GM12873 (cell line): ENCODE data around the gene ZFHX3.

Experiments
- TF ChIP-seq, protein P1 (sequence below): IDR thresholded peaks from 2 replicates; pipeline ENCODE4 v1.5.1; 2012; ENCODE audit warnings: low read depth, mild to moderate bottlenecking, moderate library complexity, low read length, control low read depth; ENCODE audit not compliant: insufficient read depth; ENCODE audit errors: missing control alignments

Gene ZFHX3

DNA sequence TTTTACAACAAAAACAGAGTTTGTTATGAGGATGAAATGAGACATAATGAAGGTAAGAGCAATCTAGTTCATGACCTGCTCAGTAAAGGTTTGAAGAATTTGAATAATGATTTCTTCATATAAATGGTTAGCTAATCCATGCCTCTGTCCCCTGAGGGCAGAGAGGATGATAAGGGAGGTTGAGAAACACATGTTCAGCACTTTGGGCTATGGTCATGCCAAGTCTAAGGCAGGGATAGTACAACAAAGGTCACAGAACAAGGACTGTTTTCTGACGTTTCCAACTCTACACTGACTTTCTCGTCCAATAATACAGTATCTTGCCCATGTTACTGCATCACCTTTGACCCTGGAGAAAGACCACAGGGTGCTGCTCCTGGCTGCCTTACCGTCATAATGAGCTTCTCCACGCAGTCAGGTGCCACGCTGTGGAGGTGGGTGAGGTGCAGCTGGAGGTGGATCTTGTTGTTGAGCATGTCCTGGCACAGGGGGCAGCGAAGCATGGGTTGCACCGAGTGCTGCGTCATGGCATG, 236.7 kb downstream of the ZFHX3 start:
- TF ChIP-seq, protein P1, sequence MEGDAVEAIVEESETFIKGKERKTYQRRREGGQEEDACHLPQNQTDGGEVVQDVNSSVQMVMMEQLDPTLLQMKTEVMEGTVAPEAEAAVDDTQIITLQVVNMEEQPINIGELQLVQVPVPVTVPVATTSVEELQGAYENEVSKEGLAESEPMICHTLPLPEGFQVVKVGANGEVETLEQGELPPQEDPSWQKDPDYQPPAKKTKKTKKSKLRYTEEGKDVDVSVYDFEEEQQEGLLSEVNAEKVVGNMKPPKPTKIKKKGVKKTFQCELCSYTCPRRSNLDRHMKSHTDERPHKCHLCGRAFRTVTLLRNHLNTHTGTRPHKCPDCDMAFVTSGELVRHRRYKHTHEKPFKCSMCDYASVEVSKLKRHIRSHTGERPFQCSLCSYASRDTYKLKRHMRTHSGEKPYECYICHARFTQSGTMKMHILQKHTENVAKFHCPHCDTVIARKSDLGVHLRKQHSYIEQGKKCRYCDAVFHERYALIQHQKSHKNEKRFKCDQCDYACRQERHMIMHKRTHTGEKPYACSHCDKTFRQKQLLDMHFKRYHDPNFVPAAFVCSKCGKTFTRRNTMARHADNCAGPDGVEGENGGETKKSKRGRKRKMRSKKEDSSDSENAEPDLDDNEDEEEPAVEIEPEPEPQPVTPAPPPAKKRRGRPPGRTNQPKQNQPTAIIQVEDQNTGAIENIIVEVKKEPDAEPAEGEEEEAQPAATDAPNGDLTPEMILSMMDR: no peak

DNA sequence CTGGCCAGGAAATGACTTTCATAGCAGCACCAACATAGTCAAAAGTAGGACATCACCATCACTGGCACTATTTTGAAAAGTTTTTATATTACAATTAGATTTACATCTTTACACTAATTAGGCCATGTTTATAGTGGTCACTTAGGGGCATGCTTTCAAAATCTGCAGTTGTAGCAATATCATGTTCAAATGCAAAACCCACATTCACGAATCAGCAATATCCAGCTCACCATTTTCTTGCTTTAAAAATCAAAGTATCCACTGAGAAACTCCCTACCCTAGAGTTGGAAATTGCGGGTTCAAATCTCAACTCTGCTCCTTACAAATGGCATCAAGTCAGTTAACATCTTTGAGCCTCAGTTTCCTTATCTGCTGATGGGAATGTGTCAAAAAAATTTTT, 237.4 kb downstream of the ZFHX3 start:
- TF ChIP-seq, protein P1: no peak

DNA sequence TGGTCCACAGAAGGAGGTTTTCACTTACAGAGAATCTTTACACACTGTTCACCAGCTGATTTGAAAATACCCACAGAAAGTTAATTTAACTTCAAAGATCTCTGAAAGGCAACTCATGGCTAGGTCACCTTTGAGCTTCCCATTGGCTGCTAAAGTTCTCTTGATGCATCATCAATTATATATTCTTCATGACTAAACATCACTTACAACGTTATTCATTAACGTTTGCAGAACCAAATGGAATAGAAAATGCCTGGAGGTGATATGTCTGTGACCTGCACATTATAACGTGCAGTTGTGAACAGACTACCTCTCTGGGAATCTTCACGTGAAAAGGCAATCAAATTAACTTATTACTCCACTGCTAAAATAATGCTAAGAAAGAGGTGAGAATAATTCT, 238.5 kb downstream of the ZFHX3 start:
- TF ChIP-seq, protein P1: no peak

DNA sequence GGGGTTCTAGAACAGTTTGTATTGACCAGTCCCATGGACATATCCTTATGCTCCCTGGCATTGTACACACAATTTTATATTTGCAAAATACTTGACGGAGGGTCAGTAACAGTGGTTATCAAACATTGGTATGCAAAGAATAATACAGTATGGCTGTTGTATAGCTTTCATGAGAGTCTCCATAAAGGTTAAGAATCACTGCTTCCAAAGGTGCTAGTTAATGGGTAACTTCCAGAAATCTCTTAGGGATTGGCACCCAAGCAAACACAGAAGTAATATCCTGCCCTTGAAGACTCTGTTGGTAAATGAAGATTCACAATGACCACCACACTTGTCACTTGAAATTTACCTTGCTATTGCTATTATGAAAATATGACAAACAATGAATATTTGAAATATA, 239.2 kb downstream of the ZFHX3 start:
- TF ChIP-seq, protein P1: no peak

DNA sequence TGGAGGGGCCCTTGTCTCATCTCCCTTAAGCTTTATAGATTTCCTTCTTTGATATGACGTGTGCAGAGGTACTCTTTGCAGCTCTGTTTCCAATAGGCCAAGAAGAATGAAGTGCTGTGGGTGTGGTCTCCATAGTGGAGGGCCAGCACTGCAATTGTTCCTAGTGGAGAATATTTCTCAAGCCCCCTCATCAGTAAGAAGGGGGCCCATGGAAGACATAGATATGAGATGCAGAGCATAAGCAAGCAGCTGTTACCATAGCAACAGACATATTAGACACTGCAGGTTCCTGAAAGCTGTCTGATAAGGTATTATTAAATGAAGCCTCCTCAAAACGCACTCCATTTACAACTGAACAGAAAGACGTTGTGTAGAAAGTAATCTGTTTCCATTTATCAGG, 240.7 kb downstream of the ZFHX3 start:
- TF ChIP-seq, protein P1: no peak

DNA sequence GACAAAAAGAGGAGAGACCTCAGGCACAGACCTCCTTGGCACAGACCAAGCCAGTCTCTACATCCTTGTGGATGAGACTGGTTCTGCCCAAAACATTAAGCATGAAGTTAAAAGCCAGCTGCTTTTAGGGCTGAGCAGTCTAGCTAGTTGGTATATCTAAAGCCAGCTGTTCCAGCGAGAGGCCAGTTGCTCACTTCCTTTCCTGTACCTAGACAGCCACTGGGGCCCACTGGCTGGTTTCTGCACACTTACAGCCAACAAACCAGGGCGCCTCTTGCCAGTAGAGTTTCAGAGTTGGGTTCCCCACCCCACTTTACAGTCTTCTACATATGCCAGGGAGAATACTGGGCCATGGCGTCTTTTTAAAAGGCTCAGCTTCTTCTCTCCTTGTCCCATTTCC, 242.4 kb downstream of the ZFHX3 start:
- TF ChIP-seq, protein P1: no peak

DNA sequence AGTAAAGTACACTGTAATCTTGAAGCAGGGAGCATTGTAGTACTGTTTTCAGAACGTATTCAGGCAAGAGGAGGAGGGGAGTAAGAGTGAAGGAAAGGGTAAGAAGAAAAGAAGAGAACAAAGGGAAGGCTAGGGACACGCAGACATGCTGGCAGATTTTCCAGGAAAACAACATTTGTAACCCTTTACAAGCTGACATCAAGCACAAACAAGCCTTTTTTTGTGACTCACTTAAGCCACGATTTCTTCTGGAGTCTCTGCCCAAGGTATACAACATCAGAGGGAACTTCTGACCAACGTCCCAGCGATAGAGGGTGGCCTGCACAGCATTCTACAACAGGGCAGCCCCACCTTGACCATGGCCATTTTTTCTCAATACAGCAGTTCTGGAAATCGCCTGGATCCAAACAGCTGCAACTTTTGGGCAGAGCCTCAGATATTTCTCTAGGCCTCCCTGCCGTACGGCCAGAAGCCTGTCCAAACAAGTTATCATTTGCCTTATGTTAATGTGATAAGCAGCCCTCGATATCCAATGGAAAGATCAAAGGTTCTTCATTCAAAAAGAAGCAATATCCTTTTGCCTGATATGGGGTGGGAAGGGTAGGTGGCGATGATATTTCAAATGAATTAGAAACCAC, 247.3 kb downstream of the ZFHX3 start:
- TF ChIP-seq, protein P1: no peak
